ENCODE measurements around the gene CFAP157. TPM values are rescaled to one million over a fixed set of nuclear protein-coding genes. Genes with fewer than 3 reads are reported as not detected.

CFAP157 gene
- total and polyA plus RNA-seq, 2 donors (not counting 3 experiments of a cell fraction or from before 2014, with no cell fraction given), result 0.03 TPM; not detected in 1

DNA sequence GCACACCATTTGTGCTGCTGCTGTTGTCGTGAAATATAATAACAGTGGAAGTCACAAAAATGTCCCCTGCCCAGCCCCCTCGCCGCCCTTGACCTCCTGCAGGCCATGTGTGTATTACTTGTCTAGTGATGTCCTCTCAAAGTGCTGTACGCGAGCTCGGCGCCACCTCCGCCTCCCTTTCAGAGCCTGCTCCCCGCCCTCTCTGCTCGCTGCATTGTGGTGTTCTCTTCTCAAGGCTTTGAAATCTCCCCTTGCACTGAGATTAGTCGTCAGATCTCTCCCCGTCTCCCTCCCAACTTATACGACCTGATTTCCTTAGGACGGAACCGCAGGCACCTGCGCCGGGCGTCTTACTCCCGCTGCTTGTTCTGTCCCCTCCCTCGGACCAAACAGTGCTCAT, 14.7 kb upstream of the CFAP157 start:
- Histone ChIP-seq H3K9ac (replicated peaks; ENCODE audit: extremely low read depth, insufficient read depth, low read length) (no peak overlapping the region), H2AFZ (ENCODE audit: low read depth, low read length) (no peak overlapping the region), H3K4me1 (ENCODE audit: control insufficient read depth, extremely low read depth, insufficient read depth, low read length) (no peaks in the 10 kb centered on the region), H3K79me2 (ENCODE audit: control insufficient read depth, insufficient read depth, low read length) (no peaks in the 10 kb centered on the region), H3K4me3 (replicated peaks in 1 of 3; ENCODE audit: insufficient read depth in 1 of 3, low read depth in 1 of 3, low read length in 3 of 3) (no peak overlapping the region), H3K9me1 (replicated peaks; ENCODE audit: control insufficient read depth, extremely low read depth, insufficient read depth, low read length) (no peaks in the 10 kb centered on the region), H3K36me3 (ENCODE audit: control insufficient read depth in 2 of 2, extremely low read depth in 1 of 2, insufficient read depth in 2 of 2, low read length in 2 of 2) (peaks cover 0 to 14% of the 10 kb centered on the region in 2 experiments), H3K27ac (ENCODE audit: insufficient read depth, low read depth, low read length) (no peak overlapping the region), H4K20me1 (replicated peaks; ENCODE audit: control insufficient read depth, extremely low read depth, insufficient read depth, low read length) (no peaks in the 10 kb centered on the region), H3K9me3 (replicated peaks; ENCODE audit: control insufficient read depth, insufficient read depth, low read length) (no peaks in the 10 kb centered on the region), H3K4me2 (ENCODE audit: insufficient read depth, low read length) (no peak overlapping the region), H3K27me3 (ENCODE audit: control insufficient read depth in 2 of 2, insufficient read depth in 2 of 2, low read length in 2 of 2) (no peaks in the 10 kb centered on the region)
- CTCF ChIA-PET, result no interaction called here
- intact Hi-C loops (cut with micrococcal nuclease), result no loop called here
- DNase-seq (ENCODE audit: low read depth, low spot score) (no peak), FAIRE-seq (no peak)
- POLR2A ChIA-PET, result no interaction called here
- TF ChIP-seq, protein P1, sequence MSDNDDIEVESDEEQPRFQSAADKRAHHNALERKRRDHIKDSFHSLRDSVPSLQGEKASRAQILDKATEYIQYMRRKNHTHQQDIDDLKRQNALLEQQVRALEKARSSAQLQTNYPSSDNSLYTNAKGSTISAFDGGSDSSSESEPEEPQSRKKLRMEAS (IDR thresholded peaks at IDR 0.05; ENCODE audit: insufficient read depth, insufficient read length), result no peak
- TF ChIP-seq, protein P2, sequence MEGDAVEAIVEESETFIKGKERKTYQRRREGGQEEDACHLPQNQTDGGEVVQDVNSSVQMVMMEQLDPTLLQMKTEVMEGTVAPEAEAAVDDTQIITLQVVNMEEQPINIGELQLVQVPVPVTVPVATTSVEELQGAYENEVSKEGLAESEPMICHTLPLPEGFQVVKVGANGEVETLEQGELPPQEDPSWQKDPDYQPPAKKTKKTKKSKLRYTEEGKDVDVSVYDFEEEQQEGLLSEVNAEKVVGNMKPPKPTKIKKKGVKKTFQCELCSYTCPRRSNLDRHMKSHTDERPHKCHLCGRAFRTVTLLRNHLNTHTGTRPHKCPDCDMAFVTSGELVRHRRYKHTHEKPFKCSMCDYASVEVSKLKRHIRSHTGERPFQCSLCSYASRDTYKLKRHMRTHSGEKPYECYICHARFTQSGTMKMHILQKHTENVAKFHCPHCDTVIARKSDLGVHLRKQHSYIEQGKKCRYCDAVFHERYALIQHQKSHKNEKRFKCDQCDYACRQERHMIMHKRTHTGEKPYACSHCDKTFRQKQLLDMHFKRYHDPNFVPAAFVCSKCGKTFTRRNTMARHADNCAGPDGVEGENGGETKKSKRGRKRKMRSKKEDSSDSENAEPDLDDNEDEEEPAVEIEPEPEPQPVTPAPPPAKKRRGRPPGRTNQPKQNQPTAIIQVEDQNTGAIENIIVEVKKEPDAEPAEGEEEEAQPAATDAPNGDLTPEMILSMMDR (IDR thresholded peaks at IDR 0.05; ENCODE audit: extremely low read depth in 1 of 2, insufficient read depth in 1 of 2, low read depth in 1 of 2, low read length in 2 of 2), result no peak
- TF ChIP-seq FOS (IDR thresholded peaks at IDR 0.05; ENCODE audit: borderline replicate concordance, insufficient read depth, low read length) (no peak), MYC (IDR thresholded peaks at IDR 0.05; ENCODE audit: low read depth, low read length) (no peak), EZH2 (IDR thresholded peaks at IDR 0.05; ENCODE audit: borderline replicate concordance, low read depth, low read length, severe bottlenecking) (no peak), JUN (IDR thresholded peaks at IDR 0.05; ENCODE audit: borderline replicate concordance, insufficient read depth, insufficient read length, low read depth) (no peak), POLR2A (IDR thresholded peaks at IDR 0.05; ENCODE audit: low read depth, low read length) (no peak), GATA2 (IDR thresholded peaks at IDR 0.05; ENCODE audit: insufficient read depth, insufficient read length, low read depth, low read length) (no peak), POLR2AphosphoS5 (IDR thresholded peaks at IDR 0.05; ENCODE audit: insufficient read depth, low read depth, low read length) (no peak)
- BruUV-seq (replicated peaks), result no TSS peak
- dilution Hi-C loops (cut with MboI; ENCODE audit: extremely low pct_ligation_motif_present, low sequenced_read_pairs), result no loop called here

Measured in endothelial cell of umbilical vein (primary cell).